ENCODE results near the gene HACD1.

DNA sequence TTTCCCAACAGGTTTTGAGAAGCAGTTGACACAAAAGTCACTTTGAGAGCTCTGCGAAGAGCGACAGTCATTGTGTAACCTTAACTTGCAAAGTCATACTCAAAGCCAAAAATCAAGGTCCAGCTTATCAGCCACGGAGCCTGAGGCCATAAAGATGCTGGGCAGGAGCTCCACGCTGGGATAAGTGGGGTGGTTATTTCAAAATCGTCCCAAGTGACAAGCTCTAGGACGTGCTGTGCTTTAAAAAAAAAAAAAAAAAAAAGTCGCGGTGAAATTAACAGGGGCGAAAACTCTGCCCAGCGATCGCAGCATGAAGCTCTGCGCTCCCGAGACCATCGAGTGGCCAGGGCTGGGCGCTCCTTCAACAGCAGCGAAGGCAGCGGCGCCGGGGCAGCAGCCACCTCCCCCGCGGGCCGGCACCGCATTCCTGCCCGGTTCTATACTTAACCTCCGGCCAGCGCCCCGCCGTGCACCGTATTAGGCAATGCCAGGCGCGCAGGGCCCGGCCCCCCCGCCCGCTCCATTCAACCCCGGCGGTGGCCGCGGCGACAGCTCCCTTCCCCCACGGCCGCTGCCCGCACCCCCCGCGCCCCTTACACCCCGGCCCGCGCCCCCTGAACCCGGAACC lies 657 bp downstream of the HACD1 start:
- TF ChIP-seq EZH2 (IDR thresholded peaks at IDR 0.05; ENCODE audit: borderline replicate concordance) (no peak), EZH2phosphoT487 (IDR thresholded peaks at IDR 0.05; ENCODE audit: low read depth, severe bottlenecking, unreplicated experiment) (no peak)
- TF ChIP-seq, protein P1, sequence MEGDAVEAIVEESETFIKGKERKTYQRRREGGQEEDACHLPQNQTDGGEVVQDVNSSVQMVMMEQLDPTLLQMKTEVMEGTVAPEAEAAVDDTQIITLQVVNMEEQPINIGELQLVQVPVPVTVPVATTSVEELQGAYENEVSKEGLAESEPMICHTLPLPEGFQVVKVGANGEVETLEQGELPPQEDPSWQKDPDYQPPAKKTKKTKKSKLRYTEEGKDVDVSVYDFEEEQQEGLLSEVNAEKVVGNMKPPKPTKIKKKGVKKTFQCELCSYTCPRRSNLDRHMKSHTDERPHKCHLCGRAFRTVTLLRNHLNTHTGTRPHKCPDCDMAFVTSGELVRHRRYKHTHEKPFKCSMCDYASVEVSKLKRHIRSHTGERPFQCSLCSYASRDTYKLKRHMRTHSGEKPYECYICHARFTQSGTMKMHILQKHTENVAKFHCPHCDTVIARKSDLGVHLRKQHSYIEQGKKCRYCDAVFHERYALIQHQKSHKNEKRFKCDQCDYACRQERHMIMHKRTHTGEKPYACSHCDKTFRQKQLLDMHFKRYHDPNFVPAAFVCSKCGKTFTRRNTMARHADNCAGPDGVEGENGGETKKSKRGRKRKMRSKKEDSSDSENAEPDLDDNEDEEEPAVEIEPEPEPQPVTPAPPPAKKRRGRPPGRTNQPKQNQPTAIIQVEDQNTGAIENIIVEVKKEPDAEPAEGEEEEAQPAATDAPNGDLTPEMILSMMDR (IDR thresholded peaks at IDR 0.05; ENCODE audit: poor library complexity) = no peak
